ENCODE data around the gene SRP9. TPM values are rescaled to one million over a fixed set of nuclear protein-coding genes. Genes with fewer than 3 reads are reported as not detected.
"Not testable (repeated sequence)": the region's sequence is repeated elsewhere in the genome, so short reads cannot be mapped to it uniquely, and the experiment has no call there.

The SRP9 gene
- total and polyA plus RNA-seq, 8 donors, result 68.9 to 289 (median 156) TPM

DNA sequence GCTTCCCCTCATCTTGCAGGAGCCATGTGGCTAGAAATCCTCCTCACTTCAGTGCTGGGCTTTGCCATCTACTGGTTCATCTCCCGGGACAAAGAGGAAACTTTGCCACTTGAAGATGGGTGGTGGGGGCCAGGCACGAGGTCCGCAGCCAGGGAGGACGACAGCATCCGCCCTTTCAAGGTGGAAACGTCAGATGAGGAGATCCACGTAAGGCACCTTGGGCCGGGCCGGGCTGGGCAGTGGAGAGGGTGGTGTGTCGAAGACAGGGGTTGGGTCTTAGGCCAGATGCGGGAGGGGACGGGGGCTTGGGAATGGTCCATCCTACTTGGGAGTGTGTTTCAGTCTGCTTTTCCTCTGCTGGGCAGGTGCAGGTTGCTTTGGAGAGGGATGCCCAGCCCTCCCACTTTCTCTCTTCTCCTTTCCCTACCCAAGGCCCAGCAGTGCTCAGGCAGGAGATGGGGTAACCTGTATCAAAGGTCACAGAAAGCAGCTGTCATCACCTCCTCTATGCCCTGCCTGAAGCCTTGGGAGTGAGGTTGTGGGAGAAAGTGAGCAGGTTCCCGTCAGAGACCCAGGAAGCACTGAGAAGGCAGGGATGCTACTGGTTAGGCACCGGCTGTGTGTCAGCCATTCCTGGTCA is 51.2 kb downstream of the SRP9 start:
- TF ChIP-seq POLR2AphosphoS5 (IDR thresholded peaks at IDR 0.05) (no peak), CTCF (IDR thresholded peaks at IDR 0.05) (no peak), POLR2A (IDR thresholded peaks at IDR 0.05) (no peak), EP300 (IDR thresholded peaks at IDR 0.05) (no peak)
- H3K9me3 ChIP-seq, result no peaks in the 10 kb centered on the region
- H3K27me3 ChIP-seq, result no peaks in the 10 kb centered on the region
- no peak overlapping the region for H3K27ac ChIP-seq
- H3K4me3 ChIP-seq, result no peak overlapping the region
- H3K4me1 ChIP-seq, result peaks cover 31 to 39% (median 35%) of the 10 kb centered on the region in 4 donors
- 91 to 95% (median 93%) methylated on average over 14 of the region's 14 CpGs for WGBS, 5 donors
- peaks cover 27 to 52% (median 48%) of the 10 kb centered on the region in 4 donors for H3K36me3 ChIP-seq
- intact Hi-C loops (cut with DNase I; ENCODE audit: low total_unique reads), result no loop called here
- no peak for DNase-seq

DNA sequence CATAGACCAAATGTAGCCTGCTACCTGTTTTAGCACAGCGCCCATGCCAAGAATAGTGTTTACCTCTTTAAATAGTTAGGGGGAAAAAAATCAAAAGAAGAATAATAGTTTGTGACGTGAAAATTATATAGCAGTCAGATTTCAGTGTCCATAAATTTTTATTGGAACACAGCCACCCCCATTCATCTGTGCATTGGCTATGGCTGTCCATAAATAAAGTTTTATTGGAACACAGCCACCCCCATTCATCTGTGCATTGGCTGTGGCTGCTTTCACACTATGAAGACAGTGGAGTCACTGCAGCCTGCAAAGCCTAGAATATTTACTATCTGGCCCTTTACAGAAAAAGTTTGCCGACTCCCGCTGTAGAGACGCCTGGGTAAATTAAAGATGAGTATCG is 53.2 kb downstream of the SRP9 start:
- Histone ChIP-seq H3K27me3 (no peaks in the 10 kb centered on the region), H3K9me3 (no peaks in the 10 kb centered on the region), H3K4me3 (no peak overlapping the region), H3K36me3 (peaks cover 27 to 52% (median 48%) of the 10 kb centered on the region in 4 donors), H3K27ac (no peak overlapping the region), H3K4me1 (peaks cover 16 to 39% (median 20%) of the 10 kb centered on the region in 4 donors)
- no peak for DNase-seq
- TF ChIP-seq POLR2AphosphoS5 (IDR thresholded peaks at IDR 0.05) (no peak), POLR2A (IDR thresholded peaks at IDR 0.05) (no peak), EP300 (IDR thresholded peaks at IDR 0.05) (no peak), CTCF (IDR thresholded peaks at IDR 0.05) (no peak)
- intact Hi-C loops (cut with DNase I; ENCODE audit: low total_unique reads), result no loop called here
- 86 to 98% (median 97%) methylated on average over 6 of the region's 6 CpGs for whole genome bisulfite sequencing, 5 donors

DNA sequence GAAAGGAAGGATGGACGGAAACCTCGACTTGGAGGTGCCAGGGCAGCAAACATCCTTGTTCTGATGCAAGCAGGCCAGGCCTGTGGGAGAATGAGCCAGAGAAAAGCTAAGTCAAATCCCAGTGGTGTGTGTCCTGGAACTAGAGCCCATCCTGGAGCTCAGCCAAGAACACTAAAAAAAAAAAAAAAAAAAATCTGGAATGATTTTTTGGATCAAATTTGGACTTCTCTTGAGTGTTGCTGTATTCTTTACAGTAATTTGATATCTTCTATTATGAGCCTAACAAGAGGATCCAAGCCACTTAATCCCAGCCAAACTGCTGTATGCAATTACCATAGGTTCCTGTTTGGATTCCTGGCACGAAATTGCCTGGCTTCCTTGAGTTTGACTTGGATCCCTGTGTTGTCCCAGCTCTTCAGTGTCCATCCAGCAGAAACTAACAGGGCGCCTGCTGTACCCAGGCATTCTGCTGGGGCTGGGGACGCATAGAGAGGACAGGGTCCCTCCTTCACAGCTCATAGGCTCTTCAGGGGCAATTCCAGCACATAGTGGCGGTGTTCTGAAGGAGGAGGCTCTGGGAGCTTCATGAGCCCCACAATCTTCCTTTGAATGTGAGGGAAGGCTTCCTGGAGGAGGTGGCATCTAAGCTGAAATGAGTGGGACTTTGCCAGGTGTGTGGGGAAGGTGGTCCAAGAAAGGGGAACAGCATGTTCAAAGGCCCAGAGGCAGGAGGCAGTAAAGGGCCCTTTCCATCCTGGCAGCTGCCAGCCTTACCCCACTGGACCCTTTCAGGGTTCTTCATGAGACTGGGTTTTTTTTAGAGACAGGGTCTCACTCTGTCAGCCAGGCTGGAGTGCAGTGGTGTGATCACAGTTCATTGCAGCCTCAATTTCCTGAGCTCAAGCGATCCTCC is 57.0 kb downstream of the SRP9 start:
- TF ChIP-seq CTCF (IDR thresholded peaks at IDR 0.05), result no peak
- TF ChIP-seq EP300 (IDR thresholded peaks at IDR 0.05), result no peak
- no peak for TF ChIP-seq POLR2A (IDR thresholded peaks at IDR 0.05)
- TF ChIP-seq POLR2AphosphoS5 (IDR thresholded peaks at IDR 0.05), result peak in 2 of 3 donors; percentile 37 to 42
- peak overlapping the region; percentile 41 to 72 (median 54) for H3K27ac ChIP-seq
- H3K9me3 ChIP-seq, result no peaks in the 10 kb centered on the region
- H3K4me3 ChIP-seq, result no peak overlapping the region
- peak; percentile 55 to 88 for DNase-seq
- H3K4me1 ChIP-seq, result peaks cover 4 to 28% (median 5%) of the 10 kb centered on the region in 4 donors
- intact Hi-C loops (cut with DNase I; ENCODE audit: low total_unique reads), result no loop called here
- H3K27me3 ChIP-seq, result no peaks in the 10 kb centered on the region
- peaks cover 37 to 71% (median 64%) of the 10 kb centered on the region in 4 donors for H3K36me3 ChIP-seq
- 51 to 59% (median 51%) methylated on average over 7 of the region's 7 CpGs for WGBS, 5 donors

- TF ChIP-seq EP300 (IDR thresholded peaks at IDR 0.05) (no peak), POLR2AphosphoS5 (IDR thresholded peaks at IDR 0.05) (no peak), CTCF (IDR thresholded peaks at IDR 0.05) (no peak), POLR2A (IDR thresholded peaks at IDR 0.05) (no peak)
- Histone ChIP-seq H3K4me3 (no peak overlapping the region), H3K9me3 (no peaks in the 10 kb centered on the region), H3K36me3 (peaks cover 33 to 71% (median 64%) of the 10 kb centered on the region in 4 donors), H3K27me3 (no peaks in the 10 kb centered on the region), H3K4me1 (peaks cover 4 to 28% (median 5%) of the 10 kb centered on the region in 4 donors), H3K27ac (peak overlapping the region in 3 of 5 donors; percentile 1 to 40 (median 26))
- WGBS, 5 donors, result 8 to 25% (median 16%) methylated on average over 3 of the region's 3 CpGs
- DNase-seq, result peak in 1 of 2 donors; percentile 72
- intact Hi-C loops (cut with DNase I; ENCODE audit: low total_unique reads), result no loop called here
Observed at GRCh38 chr1:225835856-225836255, 58.2 kb downstream of the SRP9 start.

DNA sequence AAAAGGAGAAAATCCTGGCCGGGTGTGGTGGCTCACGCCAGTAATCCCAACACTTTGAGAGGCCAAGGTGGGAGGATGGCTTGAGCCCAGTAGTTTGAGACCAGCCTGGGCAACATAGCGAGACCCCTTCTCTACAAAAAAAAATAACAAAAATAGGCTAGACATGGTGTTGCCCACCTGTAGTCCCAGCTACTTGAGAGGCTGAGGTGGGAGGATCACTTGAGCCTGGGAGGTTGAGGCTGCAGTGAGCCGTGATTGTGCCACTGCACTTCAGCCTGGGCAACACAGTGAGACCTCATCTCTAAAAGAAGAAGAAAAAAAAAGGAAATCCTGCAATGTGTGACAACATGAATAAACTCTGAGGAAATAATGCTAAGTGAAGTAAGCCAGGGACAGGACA is 58.7 kb downstream of the SRP9 start:
- H3K4me3 ChIP-seq; intact Hi-C loops (cut with DNase I; ENCODE audit: low total_unique reads); H3K27me3 ChIP-seq; H3K9me3 ChIP-seq; DNase-seq: not testable (repeated sequence)
- peak overlapping the region in 3 of 5 donors; percentile 1 to 40 (median 26) for H3K27ac ChIP-seq
- peaks cover 4 to 28% (median 5%) of the 10 kb centered on the region in 4 donors for H3K4me1 ChIP-seq
- H3K36me3 ChIP-seq, result peaks cover 30 to 70% (median 63%) of the 10 kb centered on the region in 4 donors
- WGBS, 5 donors, result 88 to 95% (median 93%) methylated on average over 4 of the region's 4 CpGs
